ENCODE measurements around the gene PM20D2.

- no peak for TF ChIP-seq EZH2phosphoT487 (IDR thresholded peaks at IDR 0.05; ENCODE audit: insufficient read depth, low read depth)
- TF ChIP-seq EZH2 (IDR thresholded peaks at IDR 0.05; ENCODE audit: insufficient read depth, poor library complexity, severe bottlenecking): no peak
These were observed 23.2 kb upstream of the PM20D2 start for GRCh38 chr6:89122625-89123024.

All from GM23248 (cell line).